NCI-H510A treated with DMSO at 0.1 percent for 48 hours (cell line): ENCODE measurements around the gene PRDM16.

ENCODE experiments used
- DNase-seq: peaks from one replicate; lab custom pipeline; 2025; lab: John Stamatoyannopoulos, UW

PRDM16 gene

DNA sequence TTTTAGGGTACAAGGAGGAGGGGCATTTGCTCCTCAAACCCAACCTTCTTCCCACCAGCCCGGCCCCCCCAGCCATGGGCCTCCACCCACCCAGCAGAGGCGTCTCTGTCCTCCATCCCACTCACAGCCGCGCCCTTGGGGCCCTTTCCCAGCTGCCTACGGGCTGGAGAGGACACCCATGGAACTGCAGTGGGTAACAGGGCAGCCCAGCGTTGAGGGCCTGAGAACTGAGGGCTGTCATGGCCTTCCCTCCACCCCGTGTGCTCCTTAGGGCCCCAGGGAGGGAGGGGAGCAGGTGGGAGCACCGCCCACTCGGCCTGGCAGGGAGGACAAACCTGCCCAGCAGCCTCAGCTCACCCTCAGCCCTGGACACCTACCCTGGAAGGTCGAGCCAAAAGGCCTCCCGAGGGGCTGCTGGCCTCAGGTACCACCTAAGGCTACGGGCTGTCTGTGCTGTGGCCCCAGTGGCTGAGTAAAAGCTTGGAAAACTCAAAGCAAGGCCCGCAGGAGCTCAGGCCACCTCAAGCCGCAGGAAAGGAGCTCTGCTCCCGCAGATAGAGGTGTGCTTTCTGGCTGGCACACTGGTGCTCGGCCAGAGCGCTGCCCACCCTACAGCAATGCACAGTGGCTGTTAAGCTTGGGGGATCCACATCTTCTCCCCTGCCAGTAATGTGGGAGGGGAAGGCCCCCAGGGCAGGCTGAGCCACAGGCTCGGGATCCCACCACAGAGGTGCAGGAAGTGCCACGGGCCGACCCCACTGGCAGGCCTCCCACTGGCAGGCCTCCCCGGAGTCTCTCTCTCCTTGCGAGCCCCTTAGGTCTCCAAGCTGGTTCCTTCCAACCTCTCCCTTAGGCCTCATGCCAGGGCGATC is 383.2 kb downstream of the PRDM16 start:
- no peak for DNase-seq

DNA sequence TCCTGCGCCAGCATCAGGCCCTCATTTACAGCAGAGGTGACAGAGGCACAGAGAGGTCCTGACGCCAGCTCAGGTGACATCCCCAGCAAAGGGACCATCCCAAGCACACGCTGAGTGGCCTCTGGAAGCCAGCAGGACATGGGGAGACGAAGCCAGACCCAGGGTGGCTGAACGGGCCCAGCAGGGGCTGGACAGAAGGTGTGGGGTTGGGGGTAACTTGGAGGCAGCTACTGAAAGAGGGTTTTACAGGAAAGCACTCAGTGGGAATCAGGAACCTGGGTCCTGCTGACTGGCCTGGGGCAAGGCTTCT is 383.8 kb downstream of the PRDM16 start:
- DNase-seq = no peak

DNA sequence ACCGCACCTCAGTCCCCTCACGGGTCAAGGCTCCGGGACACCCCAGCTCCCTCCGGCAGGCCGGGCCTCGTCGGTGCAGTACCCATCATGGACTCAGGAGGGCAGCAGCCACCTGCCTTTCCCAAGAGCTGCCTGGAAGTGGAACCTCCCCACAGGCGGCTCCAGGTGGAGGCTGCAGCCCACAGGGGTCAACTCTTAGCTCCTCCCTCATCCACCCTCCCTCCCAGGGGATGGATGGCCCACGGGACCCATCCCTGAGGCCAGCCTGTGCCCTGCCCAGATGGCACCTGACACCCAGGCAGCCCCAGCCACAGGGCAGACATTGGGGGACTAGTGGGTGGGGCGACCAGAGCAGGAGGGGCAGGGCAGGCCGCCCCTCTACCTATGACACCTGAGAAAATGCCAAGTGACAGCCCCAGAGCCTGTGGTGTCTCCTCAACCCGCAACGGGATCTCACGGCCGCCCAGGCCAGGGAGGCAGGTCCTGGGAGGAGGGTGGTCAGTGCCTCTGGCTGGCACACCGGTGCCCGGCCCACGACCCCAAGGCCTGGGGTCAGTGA is 384.3 kb downstream of the PRDM16 start:
- DNase-seq = peak; percentile 5

DNA sequence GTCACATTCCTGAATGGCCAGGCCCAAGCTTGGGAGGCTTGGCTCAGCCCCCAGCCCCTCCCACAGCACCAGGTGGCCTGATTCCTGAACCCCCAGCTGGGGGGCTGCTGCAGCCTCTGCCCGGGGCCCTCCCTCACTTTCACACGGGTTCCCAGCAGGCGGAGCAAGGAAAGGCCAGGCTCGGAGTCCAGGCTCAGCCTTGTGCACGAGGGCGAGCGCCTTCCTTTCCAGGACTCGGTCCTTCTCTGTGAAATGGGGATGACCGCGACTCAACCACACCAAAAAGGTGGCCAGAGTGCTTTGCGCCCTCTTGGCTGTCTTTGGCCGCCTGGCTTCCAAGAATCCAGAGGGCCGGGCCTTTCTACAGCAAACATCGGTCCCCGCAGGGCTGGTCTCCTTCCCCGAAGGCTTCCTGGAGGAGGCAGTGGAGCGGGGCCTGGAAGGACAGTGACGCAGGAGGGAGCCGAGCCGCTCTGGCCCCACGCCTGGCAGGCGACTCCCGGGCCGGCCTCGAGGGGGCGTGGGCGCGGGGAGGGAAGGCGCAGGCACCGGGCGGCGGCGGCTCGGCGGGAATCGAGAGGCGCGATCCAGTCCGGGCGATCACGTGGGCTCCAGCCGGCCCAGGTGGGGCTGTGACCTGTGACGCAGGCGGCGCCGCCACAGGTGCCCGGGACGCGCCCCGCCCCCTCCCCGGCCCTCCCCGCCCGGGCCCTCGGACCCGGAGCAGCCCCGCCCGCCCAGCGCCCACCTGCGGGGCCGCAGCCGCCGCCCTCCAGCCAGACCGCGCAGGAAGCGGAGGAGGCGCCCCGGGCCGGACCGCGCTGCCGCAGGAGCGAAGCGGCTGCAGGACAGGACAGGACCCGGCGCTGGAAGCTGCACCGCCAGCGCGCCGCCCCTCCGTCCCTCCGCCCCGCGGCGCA is 385.1 kb downstream of the PRDM16 start, which contains the start of gene ARHGEF16:
Gene ARHGEF16, plus strand, starts transcription at position 775 of the 920 bp plus-strand sequence. CDS start 8,420 bp downstream, outside the sequence.
- DNase-seq = peak; percentile 49

DNA sequence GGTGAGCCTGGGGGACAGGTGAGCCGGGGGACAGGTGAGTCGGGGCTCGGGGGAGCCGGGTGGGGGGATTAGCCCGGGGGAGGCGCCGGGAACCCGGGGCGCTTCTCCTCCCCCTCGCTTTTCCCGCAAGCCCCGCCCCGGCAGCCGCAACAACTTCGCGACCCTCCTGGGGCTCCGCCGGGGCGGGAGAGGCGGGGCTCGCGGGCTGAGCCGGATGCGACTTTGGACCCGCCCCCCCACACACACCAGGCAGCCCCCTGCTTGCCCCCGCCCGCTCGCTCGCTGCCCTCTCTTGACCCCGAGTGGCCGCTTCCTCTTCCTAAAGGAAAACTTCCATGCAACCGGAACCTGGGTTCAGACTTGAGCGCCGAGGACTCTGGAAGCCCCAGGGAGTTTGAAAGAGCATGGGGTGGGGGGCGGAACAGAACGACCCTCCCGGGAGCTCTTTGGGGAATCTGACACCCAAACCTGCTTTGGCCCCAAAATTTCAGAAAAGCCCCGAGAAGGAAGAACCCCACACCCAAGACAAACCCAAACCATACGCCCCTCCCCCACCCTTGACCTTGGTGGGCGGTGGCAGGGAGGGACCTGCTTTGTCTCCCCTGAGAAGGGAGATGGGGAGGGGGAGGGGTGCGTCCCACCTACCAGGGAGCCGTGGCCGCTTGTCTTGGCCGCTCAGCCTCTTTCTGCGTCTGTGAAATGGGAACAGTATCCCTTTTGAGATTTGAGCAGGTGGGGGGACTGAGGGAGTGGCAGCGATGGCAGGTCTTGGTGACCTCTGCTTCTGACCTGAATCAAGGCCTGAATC is 386.0 kb downstream of the PRDM16 start:
- peak; percentile 39 for DNase-seq

- no peak for DNase-seq
Measured at GRCh38 chr1:3455670-3456448, 386.9 kb downstream of the PRDM16 start.

DNA sequence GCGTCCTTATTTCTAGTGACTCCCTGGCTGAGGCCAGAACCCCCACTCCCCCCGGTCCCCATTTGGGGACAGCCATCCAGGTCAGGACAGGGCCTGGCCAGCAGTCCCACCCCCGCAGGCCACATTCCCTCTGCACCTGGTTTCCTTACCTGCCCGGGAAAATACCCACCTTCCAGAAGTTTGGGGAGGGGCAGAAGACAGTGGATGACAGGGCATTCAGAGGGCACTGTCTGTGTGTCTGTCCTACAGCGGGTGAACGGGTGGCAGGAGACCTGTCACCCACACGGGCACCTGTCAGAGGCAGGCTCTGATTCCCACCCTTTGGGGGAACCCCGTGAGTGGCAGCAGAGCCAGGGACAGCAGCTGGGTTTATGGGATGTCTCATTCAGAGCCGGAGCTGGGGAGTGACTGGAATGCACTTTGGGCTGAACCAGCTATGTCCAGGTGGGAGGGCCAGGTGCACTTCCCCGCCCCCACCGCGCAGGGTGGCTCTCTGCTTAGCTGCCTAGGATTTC is 387.5 kb downstream of the PRDM16 start:
- no peak for DNase-seq

GRCh38 chr1:3456964-3457909 is 388.2 kb downstream of the PRDM16 start:
- no peak for DNase-seq

- DNase-seq = no peak
Measured at GRCh38 chr1:3457910-3458883, 389.2 kb downstream of the PRDM16 start.

DNA sequence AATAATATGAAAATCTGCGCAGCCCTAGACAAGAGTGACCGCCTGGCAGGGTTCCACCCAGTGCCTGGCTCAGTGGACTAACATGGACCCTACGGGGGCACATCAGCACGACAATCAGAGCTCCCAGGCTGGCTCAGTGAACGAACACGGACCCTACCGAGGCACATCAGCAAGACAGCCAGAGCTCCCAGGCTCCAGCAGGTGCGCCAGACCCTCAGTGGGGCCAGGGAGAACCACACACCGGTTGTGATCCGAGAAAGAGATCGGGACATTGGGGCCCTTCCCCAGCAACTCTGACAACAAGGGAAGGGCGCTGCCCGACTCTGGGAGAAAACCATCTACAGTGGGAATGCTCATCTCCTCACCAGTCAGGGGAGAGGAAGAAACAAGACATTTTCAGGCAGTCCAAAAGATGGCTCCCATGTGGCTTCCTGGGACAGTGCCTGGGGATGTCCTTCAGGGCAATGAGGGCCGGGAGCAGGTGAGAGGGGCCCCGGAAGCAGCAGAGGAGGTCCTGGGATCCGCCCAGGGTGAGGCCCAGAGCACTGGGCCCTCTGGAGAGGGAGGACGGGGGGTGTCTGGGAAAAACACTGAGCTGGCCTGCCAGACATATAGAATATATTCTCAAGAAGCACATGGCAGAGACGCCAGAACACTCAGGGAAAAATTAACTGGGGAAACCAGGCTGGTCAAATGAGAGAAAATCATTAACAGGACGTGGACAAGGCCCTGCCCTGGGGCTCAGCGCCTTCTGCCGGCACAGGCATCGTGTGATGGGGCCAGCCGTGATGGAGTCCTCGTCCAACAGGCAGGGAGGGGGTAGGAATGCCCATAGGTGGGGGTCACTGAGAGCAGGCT is 390.3 kb downstream of the PRDM16 start:
- DNase-seq = no peak

GRCh38 chr1:3459940-3460671 is 391.1 kb downstream of the PRDM16 start:
- DNase-seq = no peak

- no peak for DNase-seq
Measured at GRCh38 chr1:3460672-3461131, 391.7 kb downstream of the PRDM16 start.

DNA sequence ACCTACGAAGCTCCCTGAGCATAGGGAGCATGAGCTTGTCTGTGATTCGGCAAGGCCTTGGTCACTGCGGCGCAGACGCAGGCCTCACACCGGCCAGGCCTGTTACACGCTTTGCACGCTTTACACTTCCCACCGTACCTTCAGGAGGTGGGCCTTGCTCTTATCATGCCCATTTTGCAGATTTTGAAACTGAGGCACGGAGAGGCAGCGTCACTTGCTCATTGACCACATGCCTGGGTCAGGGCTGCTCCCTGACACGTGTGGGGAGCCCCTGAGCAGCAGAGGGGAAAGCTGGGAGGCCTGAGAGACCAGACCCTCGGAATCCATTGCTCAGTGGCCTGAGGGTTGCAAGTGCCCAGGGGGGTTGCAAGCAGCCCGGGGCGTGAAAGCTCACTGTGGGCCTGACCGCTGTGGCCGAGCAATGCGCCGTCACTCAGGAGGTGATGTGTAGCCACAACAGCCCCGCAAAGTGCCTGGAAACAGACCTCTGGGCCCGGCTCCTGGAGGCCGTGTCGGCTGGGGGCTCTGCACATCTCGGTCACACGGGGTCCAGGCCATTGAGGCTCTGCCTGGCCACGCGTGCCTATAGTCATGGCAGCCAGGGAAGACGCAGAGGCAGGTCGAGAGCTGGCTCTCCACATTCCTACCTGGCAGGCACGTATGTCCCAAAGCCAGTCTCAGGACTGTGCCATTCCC is 392.4 kb downstream of the PRDM16 start:
- no peak for DNase-seq

- DNase-seq = no peak
Measured at GRCh38 chr1:3461934-3462275, 392.9 kb downstream of the PRDM16 start.

DNA sequence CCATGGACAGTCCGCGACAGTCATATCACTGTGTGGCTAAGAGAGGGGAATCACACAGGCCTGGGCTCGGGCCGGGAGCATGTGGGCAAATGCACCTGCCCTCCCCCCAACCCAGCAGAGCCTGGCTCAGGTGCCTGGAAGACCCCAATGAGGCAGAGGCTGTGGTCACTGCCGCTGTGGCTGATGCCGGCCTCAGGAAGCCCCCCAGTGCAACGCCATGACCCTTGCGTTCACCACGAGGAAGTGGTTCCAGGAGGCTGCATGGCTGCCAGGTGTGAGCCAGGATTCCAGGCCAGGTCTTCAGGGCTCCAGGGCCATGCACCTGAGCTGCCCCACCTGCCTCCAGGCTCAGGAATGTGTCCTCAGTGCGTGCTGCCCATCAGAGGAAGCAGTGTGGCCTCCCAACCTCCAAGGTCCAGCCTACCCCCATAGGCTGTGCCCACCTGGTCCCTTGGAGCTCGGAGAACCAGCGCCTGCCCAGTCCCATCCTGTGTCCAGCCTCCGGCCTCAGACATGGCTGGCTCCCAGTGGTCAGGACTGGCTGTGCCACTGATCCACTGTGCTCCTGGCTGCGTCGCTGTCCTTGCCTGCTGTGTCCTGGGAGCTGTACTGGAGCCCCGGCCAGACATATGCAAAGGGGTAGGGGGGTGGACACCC is 393.5 kb downstream of the PRDM16 start:
- DNase-seq = no peak

GRCh38 chr1:3463013-3463385 is 394.0 kb downstream of the PRDM16 start:
- no peak for DNase-seq
